Activated CD4-positive, alpha-beta T cell treated with anti-CD3 and anti-CD28 coated beads for 24 hours (primary cell): ENCODE data around the gene CHIA.

Experiments used
- DNase-seq, 2 donors: peaks; one replicate each; pipeline ENCODE4 v3.0.0-alpha.2; 2020; ENCODE audit warnings: low read depth in 2 of 2

CHIA gene

DNA sequence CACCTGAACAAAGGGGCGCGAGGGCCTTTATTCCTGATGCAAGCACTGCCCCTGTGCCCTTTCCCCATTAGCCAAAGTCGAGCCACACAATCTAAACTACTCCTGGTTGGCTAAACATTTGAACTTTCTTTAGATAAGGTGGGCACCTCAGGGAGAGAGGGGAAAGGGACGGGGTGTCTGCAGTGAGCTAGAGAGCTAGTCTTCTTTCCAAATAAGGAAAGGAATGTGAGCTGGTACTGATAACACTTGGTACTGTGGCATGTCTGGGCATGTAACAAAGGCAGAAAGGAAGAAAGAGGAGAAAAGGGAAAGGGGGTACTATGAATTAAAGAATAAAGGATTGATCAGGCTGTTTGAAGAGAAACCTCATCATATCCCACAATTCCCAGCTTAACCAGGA is 74.0 kb downstream of the CHIA start:
- DNase-seq = no peak

GRCh38 chr1:111366256-111366655 is 75.6 kb downstream of the CHIA start:
- DNase-seq = no peak

DNA sequence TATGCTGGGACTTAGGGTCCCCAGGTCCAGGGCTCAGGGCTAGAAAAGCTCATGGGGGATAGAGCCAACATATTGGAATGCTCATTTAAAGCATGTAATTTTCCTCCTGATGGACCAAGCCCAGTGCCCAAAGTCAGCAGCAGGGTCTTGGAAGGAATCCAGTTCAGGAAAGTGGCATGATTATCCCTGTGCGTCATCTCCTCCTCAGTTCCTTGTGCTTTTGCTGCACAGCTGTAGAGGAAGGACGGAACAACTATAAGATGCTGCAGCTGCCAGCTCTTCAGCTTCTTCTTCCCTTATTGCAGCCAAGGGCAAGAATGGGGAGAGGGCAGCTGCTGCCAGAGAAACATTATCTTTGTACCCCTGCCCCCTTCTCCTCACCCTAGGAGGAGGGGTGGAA is 78.5 kb downstream of the CHIA start:
- DNase-seq = no peak

DNA sequence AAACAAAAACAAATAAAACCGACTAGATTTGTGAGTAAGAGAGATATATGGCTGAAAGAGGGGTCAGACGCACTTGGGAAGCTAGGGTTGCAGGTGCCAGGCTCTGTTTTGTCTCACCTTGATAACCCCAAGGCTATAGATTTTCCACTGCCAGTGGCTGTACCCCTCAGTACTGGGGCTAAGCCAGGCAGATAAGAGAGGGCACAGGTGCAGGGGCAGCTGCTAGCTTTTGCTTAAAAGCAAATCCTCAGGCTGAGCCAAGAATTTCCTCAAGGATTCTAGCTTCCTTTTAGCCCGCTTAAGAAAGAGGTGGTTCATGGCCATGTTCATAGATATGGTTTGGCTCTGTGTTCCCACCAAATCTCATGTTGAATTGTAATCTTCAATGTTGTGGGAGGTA is 79.0 kb downstream of the CHIA start:
- no peak for DNase-seq
